ENCODE results near the gene C1orf167.
"Not testable (repeated sequence)": the region's sequence is repeated elsewhere in the genome, so short reads cannot be mapped to it uniquely, and the experiment has no call there.

The C1orf167 gene

GRCh38 chr1:11800756-11801433 is 38.9 kb downstream of the C1orf167 start:
- DNase-seq (ENCODE audit: low read depth, low spot score): no peak

- DNase-seq (ENCODE audit: low read depth, low spot score): no peak
Measured at GRCh38 chr1:11802616-11802972, 40.6 kb downstream of the C1orf167 start.

GRCh38 chr1:11802973-11803885 is 41.2 kb downstream of the C1orf167 start:
- DNase-seq (ENCODE audit: low read depth, low spot score): peak; percentile 35

GRCh38 chr1:11803924-11804665 is 42.1 kb downstream of the C1orf167 start:
- DNase-seq (ENCODE audit: low read depth, low spot score): not testable (repeated sequence)

GRCh38 chr1:11804666-11805421 is 42.9 kb downstream of the C1orf167 start:
- DNase-seq (ENCODE audit: low read depth, low spot score): no peak

- DNase-seq (ENCODE audit: low read depth, low spot score): peak; percentile 94
Measured at GRCh38 chr1:11805422-11806306, 43.7 kb downstream of the C1orf167 start, which contains the start of the genes CLCN6 and MTHFR. Gene CLCN6 (plus strand): TSS chr1:11806191. CDS start chr1:11806263, 72 bp downstream. Gene MTHFR (minus strand): TSS chr1:11805964. CDS start chr1:11803116, 2,848 bp downstream.

- no peak for DNase-seq (ENCODE audit: low read depth, low spot score)
Measured at GRCh38 chr1:11806307-11806936, 44.4 kb downstream of the C1orf167 start.

GRCh38 chr1:11807133-11807532 is 45.1 kb downstream of the C1orf167 start:
- no peak for DNase-seq (ENCODE audit: low read depth, low spot score)

GRCh38 chr1:11813021-11813420 is 51.0 kb downstream of the C1orf167 start:
- DNase-seq (ENCODE audit: low read depth, low spot score): no peak

GRCh38 chr1:11817192-11817591 is 55.2 kb downstream of the C1orf167 start:
- no peak for DNase-seq (ENCODE audit: low read depth, low spot score)

- DNase-seq (ENCODE audit: low read depth, low spot score): no peak
Measured at GRCh38 chr1:11822091-11822490, 60.1 kb downstream of the C1orf167 start.

GRCh38 chr1:11823366-11824137 is 61.6 kb downstream of the C1orf167 start:
- DNase-seq (ENCODE audit: low read depth, low spot score): no peak

- DNase-seq (ENCODE audit: low read depth, low spot score): no peak
Measured at GRCh38 chr1:11825131-11825530, 63.1 kb downstream of the C1orf167 start.

GRCh38 chr1:11826946-11827345 is 65.0 kb downstream of the C1orf167 start:
- no peak for DNase-seq (ENCODE audit: low read depth, low spot score)

GRCh38 chr1:11828511-11828910 is 66.5 kb downstream of the C1orf167 start:
- no peak for DNase-seq (ENCODE audit: low read depth, low spot score)

GRCh38 chr1:11831945-11832725 is 70.1 kb downstream of the C1orf167 start:
- DNase-seq (ENCODE audit: low read depth, low spot score): no peak

- no peak for DNase-seq (ENCODE audit: low read depth, low spot score)
Measured at GRCh38 chr1:11833497-11833896, 71.5 kb downstream of the C1orf167 start.

- no peak for DNase-seq (ENCODE audit: low read depth, low spot score)
Measured at GRCh38 chr1:11833900-11834299, 71.9 kb downstream of the C1orf167 start.

Data from activated CD4-positive, CD25-positive, alpha-beta regulatory T cell treated with anti-CD3 and anti-CD28 coated beads, Interleukin-2, amount 50 U/mL, for 16 hours (primary cell).